MCF 10A (cell line): ENCODE measurements around the gene CYYR1. TPM values are rescaled to one million over a fixed set of nuclear protein-coding genes. Genes with fewer than 3 reads are reported as not detected.

Experiments used
- BruUV-seq: library from RNA; stranded (reverse); fragments of 400-500 nt; replicated peaks from 2 replicates; lab custom pipeline; 2021; lab: Mats Ljungman, UMichigan
- CTCF ChIA-PET: fragments of 300-600 bp; sonication (Branson Sonifier 250); formaldehyde crosslinking; extraction: SDS; loops from one replicate; lab custom pipeline; 2021; ENCODE audit warnings: antibody characterized with exemption, inconsistent platforms; lab: Yijun Ruan, JAX
- POLR2A ChIA-PET: fragments of 300-600, 350-650 bp; sonication (Branson Sonifier 250); formaldehyde crosslinking; extraction: SDS; loops from one replicate; lab custom pipeline; 2020; ENCODE audit warnings: antibody characterized with exemption, inconsistent platforms; lab: Yijun Ruan, JAX
- DNase-seq: peaks from one replicate; pipeline ENCODE4 v3.0.0-alpha.2; 2018; ENCODE audit not compliant: unreplicated experiment
- H3K27ac Mint-ChIP-seq: one replicate; pipeline ENCODE4 v1.8.0; 2022; ENCODE audit warnings: mild to moderate bottlenecking, low read depth, mixed read lengths; ENCODE audit not compliant: unreplicated experiment
- H3K27me3 Mint-ChIP-seq: one replicate; pipeline ENCODE4 v1.8.0; 2022; ENCODE audit warnings: mixed read lengths; ENCODE audit not compliant: insufficient read depth, unreplicated experiment
- H3K36me3 Mint-ChIP-seq: one replicate; pipeline ENCODE4 v1.8.0; 2022; ENCODE audit warnings: mild to moderate bottlenecking, moderate library complexity, mixed read lengths; ENCODE audit not compliant: insufficient read depth, unreplicated experiment
- H3K4me1 Mint-ChIP-seq: one replicate; pipeline ENCODE4 v1.8.0; 2022; ENCODE audit warnings: mixed read lengths; ENCODE audit not compliant: insufficient read depth, unreplicated experiment
- H3K4me3 Mint-ChIP-seq: one replicate; pipeline ENCODE4 v1.8.0; 2022; ENCODE audit warnings: mild to moderate bottlenecking, moderate library complexity, mixed read lengths; ENCODE audit not compliant: unreplicated experiment
- H3K9me3 Mint-ChIP-seq: one replicate; pipeline ENCODE4 v1.8.0; 2022; ENCODE audit warnings: mixed read lengths; ENCODE audit not compliant: unreplicated experiment
- CTCF ChIP-seq: fragments of 200-600 bp; IDR thresholded peaks from one replicate; pipeline ENCODE4 v1.8.0; 2022; ENCODE audit warnings: antibody characterized with exemption, mild to moderate bottlenecking; ENCODE audit not compliant: unreplicated experiment
- intact Hi-C: fragments of 100-400 bp; cut with micrococcal nuclease; formaldehyde crosslinking; loops from 2 replicates; pipeline ENCODE4 v1.14.1; 2022
- total RNA-seq: library from RNA; stranded (reverse); gene quantifications from 2 replicates; pipeline ENCODE4 v1.2.3, GENCODE V29; 2022

CYYR1 gene
- total RNA-seq, 1 experiment from 2014 or later, result not detected

DNA sequence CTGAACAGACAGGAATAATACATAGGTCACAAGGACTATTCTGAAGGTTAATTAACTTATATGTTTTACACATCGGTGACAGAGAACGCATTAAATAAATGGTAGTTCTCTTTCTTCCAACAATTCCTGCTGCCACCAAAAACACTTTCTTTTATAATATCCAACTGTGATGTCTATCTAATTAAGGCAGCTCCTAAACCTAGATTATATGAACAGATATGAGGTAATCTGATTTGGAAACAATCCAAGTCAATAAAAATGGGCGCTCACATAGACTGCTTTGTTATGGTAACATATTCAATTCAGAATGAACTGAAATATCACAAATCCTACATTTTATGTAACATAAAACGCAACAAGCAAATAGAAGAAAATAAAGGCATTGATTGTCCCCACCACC is 16.0 kb downstream of the CYYR1 start:
- intact Hi-C loops, result no loop called here
- Mint-ChIP-seq H3K9me3 (no peaks in the 10 kb centered on the region), H3K36me3 (no peaks in the 10 kb centered on the region), H3K27me3 (no peaks in the 10 kb centered on the region), H3K4me3 (no peak overlapping the region), H3K4me1 (no peaks in the 10 kb centered on the region), H3K27ac (no peak overlapping the region)
- no peak for TF ChIP-seq CTCF
- BruUV-seq, result no TSS peak
- CTCF ChIA-PET, result no interaction called here
- no peak for DNase-seq
- POLR2A ChIA-PET, result interaction anchor here (0.7 kb wide), 1 partner anchor 762 kb away, joined by 3 read pairs; no protein-coding TSS in a partner anchor

- ChIA-PET CTCF (interaction anchor here (1.8 kb wide), 1 partner anchor 161 kb away, joined by 6 read pairs; no protein-coding TSS in a partner anchor), POLR2A (no interaction called here)
- H3K36me3 Mint-ChIP-seq, result no peaks in the 10 kb centered on the region
- H3K27ac Mint-ChIP-seq, result no peak overlapping the region
- H3K9me3 Mint-ChIP-seq, result no peaks in the 10 kb centered on the region
- no peaks in the 10 kb centered on the region for H3K4me1 Mint-ChIP-seq
- DNase-seq, result no peak
- no peak overlapping the region for H3K4me3 Mint-ChIP-seq
- BruUV-seq, result no TSS peak
- H3K27me3 Mint-ChIP-seq, result no peaks in the 10 kb centered on the region
- no peak for TF ChIP-seq CTCF
- intact Hi-C loops, result no loop called here
Measured at GRCh38 chr21:26555540-26556146, 17.4 kb downstream of the CYYR1 start.

GRCh38 chr21:26554365-26554764 is 18.7 kb downstream of the CYYR1 start:
- Mint-ChIP-seq H3K4me1 (peaks cover 5% of the 10 kb centered on the region), H3K4me3 (no peak overlapping the region), H3K27ac (no peak overlapping the region), H3K9me3 (no peaks in the 10 kb centered on the region), H3K36me3 (no peaks in the 10 kb centered on the region), H3K27me3 (no peaks in the 10 kb centered on the region)
- BruUV-seq, result no TSS peak
- TF ChIP-seq CTCF, result no peak
- POLR2A ChIA-PET, result no interaction called here
- CTCF ChIA-PET, result interaction anchor here (0.6 to 1.8 kb wide), 2 partner anchors 162 to 1317 kb away, joined by 3 to 6 read pairs; no protein-coding TSS in a partner anchor
- intact Hi-C loops, result no loop called here
- no peak for DNase-seq

- no peaks in the 10 kb centered on the region for H3K9me3 Mint-ChIP-seq
- H3K27ac Mint-ChIP-seq, result no peak overlapping the region
- no peak for TF ChIP-seq CTCF
- BruUV-seq, result no TSS peak
- no peaks in the 10 kb centered on the region for H3K27me3 Mint-ChIP-seq
- CTCF ChIA-PET, result interaction anchor here (0.6 to 1.8 kb wide), 6 partner anchors 16 to 1317 kb away, joined by 3 to 6 read pairs (median 3); no protein-coding TSS in a partner anchor
- H3K4me3 Mint-ChIP-seq, result no peak overlapping the region
- peaks cover 5% of the 10 kb centered on the region for H3K4me1 Mint-ChIP-seq
- DNase-seq, result no peak
- POLR2A ChIA-PET, result no interaction called here
- intact Hi-C loops, result no loop called here
- H3K36me3 Mint-ChIP-seq, result no peaks in the 10 kb centered on the region
Measured at GRCh38 chr21:26553898-26554297, 19.2 kb downstream of the CYYR1 start.
